ENCODE measurements around the gene ROR1. TPM values are rescaled to one million over a fixed set of nuclear protein-coding genes. Genes with fewer than 3 reads are reported as not detected.

The ROR1 gene
- total RNA-seq, 1 donor from 2014 or later, result 81.4 TPM

GRCh38 chr1:64039390-64039926 lies 265.6 kb downstream of the ROR1 start:
- Mint-ChIP-seq H3K27ac (peak overlapping the region; percentile 97), H3K4me3 (no peak overlapping the region), H3K4me1 (peaks cover 77% of the 10 kb centered on the region)

GRCh38 chr1:64041371-64042131 lies 267.7 kb downstream of the ROR1 start:
- H3K9me3 Mint-ChIP-seq, result peaks cover 3% of the 10 kb centered on the region
- H3K36me3 Mint-ChIP-seq, result peaks cover 4% of the 10 kb centered on the region
- no peak for DNase-seq (ENCODE audit: low spot score in 2 of 2, unreplicated experiment in 2 of 2)
- peaks cover 74% of the 10 kb centered on the region for H3K4me1 Mint-ChIP-seq
- H3K27ac Mint-ChIP-seq, result peak overlapping the region; percentile 97
- no peak for TF ChIP-seq CTCF (IDR thresholded peaks at IDR 0.05; ENCODE audit: unreplicated experiment)
- no peak overlapping the region for H3K4me3 Mint-ChIP-seq
- H3K27me3 Mint-ChIP-seq (ENCODE audit: low read depth), result no peaks in the 10 kb centered on the region

More at GRCh38 chr1:64039390-64039926, 265.6 kb downstream of the ROR1 start:
- TF ChIP-seq CTCF (IDR thresholded peaks at IDR 0.05; ENCODE audit: unreplicated experiment), result no peak
- Mint-ChIP-seq H3K36me3 (peaks cover 17% of the 10 kb centered on the region), H3K27me3 (ENCODE audit: low read depth) (no peaks in the 10 kb centered on the region), H3K9me3 (peaks cover 10% of the 10 kb centered on the region)
- peak; percentile 47 to 76 for DNase-seq (ENCODE audit: low spot score in 2 of 2, unreplicated experiment in 2 of 2)

GRCh38 chr1:64042331-64043100 lies 268.7 kb downstream of the ROR1 start:
- H3K4me3 Mint-ChIP-seq, result no peak overlapping the region

GRCh38 chr1:64043288-64043687 lies 269.5 kb downstream of the ROR1 start:
- no peak for DNase-seq (ENCODE audit: low spot score in 2 of 2, unreplicated experiment in 2 of 2)
- Mint-ChIP-seq H3K4me1 (peaks cover 76% of the 10 kb centered on the region), H3K9me3 (no peaks in the 10 kb centered on the region), H3K27ac (peak overlapping the region; percentile 97), H3K4me3 (no peak overlapping the region), H3K36me3 (no peaks in the 10 kb centered on the region), H3K27me3 (ENCODE audit: low read depth) (no peaks in the 10 kb centered on the region)
- TF ChIP-seq CTCF (IDR thresholded peaks at IDR 0.05; ENCODE audit: unreplicated experiment), result no peak

More at GRCh38 chr1:64042331-64043100, 268.7 kb downstream of the ROR1 start:
- no peak for TF ChIP-seq CTCF (IDR thresholded peaks at IDR 0.05; ENCODE audit: unreplicated experiment)
- peak in 1 of 2 experiments; percentile 47 for DNase-seq (ENCODE audit: low spot score in 2 of 2, unreplicated experiment in 2 of 2)
- peaks cover 76% of the 10 kb centered on the region for H3K4me1 Mint-ChIP-seq
- H3K27me3 Mint-ChIP-seq (ENCODE audit: low read depth), result no peaks in the 10 kb centered on the region
- no peaks in the 10 kb centered on the region for H3K9me3 Mint-ChIP-seq
- peak overlapping the region; percentile 97 for H3K27ac Mint-ChIP-seq
- no peaks in the 10 kb centered on the region for H3K36me3 Mint-ChIP-seq

GRCh38 chr1:64043976-64044375 lies 270.2 kb downstream of the ROR1 start:
- H3K27me3 Mint-ChIP-seq (ENCODE audit: low read depth), result no peaks in the 10 kb centered on the region
- no peaks in the 10 kb centered on the region for H3K9me3 Mint-ChIP-seq
- TF ChIP-seq CTCF (IDR thresholded peaks at IDR 0.05; ENCODE audit: unreplicated experiment), result no peak
- no peaks in the 10 kb centered on the region for H3K36me3 Mint-ChIP-seq
- H3K27ac Mint-ChIP-seq, result peak overlapping the region; percentile 97
- no peak for DNase-seq (ENCODE audit: low spot score in 2 of 2, unreplicated experiment in 2 of 2)
- H3K4me3 Mint-ChIP-seq, result no peak overlapping the region
- peaks cover 71% of the 10 kb centered on the region for H3K4me1 Mint-ChIP-seq

Data from mesothelial cell of epicardium (in vitro differentiated cells).